Retinal pigment epithelial cell (primary cell): ENCODE measurements around the gene CPAMD8.

Experiments
- DNase-seq: peaks from one replicate; pipeline ENCODE4 v3.0.0-alpha.2; 2010; ENCODE audit warnings: low read depth
- H3K4me3 ChIP-seq: 2 replicates; pipeline ENCODE4 v1.5.1; 2011; ENCODE audit warnings: mild to moderate bottlenecking, low read length, control low read depth, moderate library complexity
- TF ChIP-seq, protein P1 (sequence below): conservative IDR thresholded peaks from 2 replicates; pipeline ENCODE4 v1.5.1; 2011; ENCODE audit warnings: low read depth, low read length, control low read depth, inconsistent platforms

The CPAMD8 gene

DNA sequence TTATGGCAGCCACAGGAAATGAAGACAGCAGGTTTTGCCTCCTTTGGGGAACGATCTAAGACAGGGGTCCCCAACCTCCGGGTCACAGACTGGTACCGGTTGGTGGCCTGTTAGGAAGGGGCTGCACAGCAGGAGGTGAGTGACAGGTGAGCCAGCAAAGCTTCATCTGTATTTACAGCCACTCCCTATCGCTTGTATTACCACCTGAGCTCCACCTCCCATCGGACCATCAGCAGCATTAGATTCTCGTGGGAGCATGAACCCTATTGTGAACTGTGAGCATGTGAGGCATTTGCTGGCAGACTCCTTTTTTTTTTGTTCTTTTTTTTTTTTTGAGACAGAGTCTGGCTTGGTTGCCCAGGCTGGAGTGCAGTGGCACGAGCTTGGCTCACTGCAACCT, 115.6 kb downstream of the CPAMD8 start:
- no peak for DNase-seq
- TF ChIP-seq, protein P1, sequence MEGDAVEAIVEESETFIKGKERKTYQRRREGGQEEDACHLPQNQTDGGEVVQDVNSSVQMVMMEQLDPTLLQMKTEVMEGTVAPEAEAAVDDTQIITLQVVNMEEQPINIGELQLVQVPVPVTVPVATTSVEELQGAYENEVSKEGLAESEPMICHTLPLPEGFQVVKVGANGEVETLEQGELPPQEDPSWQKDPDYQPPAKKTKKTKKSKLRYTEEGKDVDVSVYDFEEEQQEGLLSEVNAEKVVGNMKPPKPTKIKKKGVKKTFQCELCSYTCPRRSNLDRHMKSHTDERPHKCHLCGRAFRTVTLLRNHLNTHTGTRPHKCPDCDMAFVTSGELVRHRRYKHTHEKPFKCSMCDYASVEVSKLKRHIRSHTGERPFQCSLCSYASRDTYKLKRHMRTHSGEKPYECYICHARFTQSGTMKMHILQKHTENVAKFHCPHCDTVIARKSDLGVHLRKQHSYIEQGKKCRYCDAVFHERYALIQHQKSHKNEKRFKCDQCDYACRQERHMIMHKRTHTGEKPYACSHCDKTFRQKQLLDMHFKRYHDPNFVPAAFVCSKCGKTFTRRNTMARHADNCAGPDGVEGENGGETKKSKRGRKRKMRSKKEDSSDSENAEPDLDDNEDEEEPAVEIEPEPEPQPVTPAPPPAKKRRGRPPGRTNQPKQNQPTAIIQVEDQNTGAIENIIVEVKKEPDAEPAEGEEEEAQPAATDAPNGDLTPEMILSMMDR = no peak
- H3K4me3 ChIP-seq = no peak overlapping the region

DNA sequence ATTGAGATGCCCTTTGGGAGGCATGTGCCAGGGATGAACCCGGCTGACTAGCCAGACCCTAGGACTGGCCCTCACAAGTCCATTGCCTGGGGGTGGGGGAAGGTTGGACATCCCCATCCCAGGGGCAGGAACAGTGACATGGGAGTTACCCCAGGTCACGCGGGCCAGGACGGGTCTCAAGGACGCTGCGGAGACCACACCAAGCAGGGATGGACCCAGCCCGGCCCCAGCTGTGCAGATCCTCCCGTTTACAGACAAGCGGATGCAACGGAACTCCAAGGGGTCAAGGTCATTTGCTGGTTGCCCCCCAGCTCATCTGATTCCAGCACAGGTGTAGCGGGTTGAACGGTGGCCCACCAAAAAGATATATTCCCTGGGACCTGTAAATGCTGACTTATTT, 117.9 kb downstream of the CPAMD8 start:
- DNase-seq = no peak
- no peak overlapping the region for H3K4me3 ChIP-seq
- TF ChIP-seq, protein P1 = no peak

DNA sequence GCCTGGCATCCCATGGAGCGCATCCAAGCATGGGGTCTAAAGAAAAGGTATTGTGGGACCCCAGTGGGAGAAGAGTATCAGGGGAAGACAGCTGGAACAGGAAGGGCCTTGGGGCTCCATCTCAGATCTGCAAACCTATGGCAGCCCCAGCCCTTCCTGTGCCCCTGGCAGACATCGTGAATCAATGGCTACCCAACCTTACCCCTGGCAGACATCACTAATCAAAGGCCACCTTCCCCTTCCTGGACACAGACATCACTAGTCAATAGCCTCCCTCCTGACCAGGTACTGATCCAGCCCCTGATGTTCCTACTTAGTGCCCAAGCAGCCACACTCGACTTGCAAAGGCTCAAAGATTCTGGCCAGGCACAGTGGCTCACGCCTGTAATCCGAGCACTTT, 122.0 kb downstream of the CPAMD8 start:
- TF ChIP-seq, protein P1 = no peak
- H3K4me3 ChIP-seq = no peak overlapping the region
- no peak for DNase-seq

DNA sequence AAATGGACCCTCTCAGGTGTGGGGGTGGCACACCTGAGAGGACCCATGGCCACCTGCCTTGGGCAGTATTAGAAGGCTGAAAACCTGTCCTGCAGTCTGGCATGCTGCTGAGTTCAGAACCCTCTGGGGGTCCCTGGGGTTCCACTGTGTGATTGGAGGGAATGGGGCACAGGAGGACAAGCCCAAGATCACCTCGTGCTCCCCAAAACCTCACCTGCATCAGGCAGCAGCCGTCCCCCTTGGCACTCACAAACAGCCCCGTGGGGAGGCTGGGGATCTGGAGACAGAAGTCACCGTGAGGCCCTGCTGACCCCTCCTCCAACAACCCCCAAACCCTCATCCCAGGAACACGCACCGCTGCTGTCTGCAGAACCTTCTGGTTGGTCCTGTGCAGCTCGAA, 123.3 kb downstream of the CPAMD8 start:
- DNase-seq = no peak
- TF ChIP-seq, protein P1 = no peak
- no peak overlapping the region for H3K4me3 ChIP-seq

DNA sequence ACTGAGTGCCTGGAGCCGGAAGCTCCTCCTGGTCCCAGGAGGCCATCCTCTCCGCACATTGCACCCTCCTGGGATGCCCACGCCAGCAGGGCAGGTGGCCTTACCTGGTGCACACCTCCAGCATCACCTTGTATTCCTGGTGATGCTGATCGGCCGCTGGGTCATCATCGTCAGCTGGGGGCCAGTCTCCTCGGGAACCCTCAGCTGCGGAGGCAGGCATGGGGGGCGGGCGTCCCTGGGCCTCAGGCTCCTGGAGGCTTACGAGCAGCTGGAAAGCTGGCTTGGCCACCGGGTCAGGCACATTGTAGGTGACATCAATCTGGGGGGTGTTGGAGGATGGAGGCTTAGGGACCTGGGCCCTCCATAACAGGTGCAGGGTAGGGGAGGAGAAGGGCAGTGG, 124.1 kb downstream of the CPAMD8 start:
- no peak overlapping the region for H3K4me3 ChIP-seq
- TF ChIP-seq, protein P1 = no peak
- DNase-seq = no peak

DNA sequence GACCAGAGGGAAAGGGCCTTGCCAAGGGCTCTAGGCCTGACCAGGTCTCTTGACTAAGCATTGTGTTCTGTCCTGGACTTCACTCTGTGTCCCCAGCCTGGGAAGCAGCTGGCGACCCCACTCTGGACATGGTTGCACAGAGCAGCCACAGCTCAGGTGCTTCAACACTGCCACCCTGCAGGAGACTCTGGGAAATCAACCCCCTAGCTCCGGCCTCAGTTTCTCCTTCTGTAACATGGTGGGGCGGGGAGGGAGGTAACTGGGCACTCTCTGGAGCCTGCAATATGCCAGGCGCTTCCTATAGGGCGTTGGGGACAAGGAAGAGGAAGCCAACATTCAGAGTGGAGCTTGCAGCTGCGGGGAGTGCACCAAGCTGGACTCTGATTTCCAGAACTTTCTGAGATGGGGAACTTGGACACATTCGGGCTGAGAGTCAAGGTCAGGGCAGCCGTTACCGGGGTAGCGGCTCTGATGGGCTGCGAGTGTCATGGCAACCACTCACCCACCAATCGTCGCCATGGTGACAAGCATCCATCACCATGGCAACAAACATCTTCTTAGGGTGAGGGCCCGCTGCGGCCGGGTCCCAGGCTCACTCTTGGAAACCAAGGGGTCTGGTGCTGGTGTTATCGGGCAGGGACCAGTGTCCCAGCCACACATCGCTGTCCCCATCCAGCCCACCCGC, 125.0 kb downstream of the CPAMD8 start:
- DNase-seq = no peak
- TF ChIP-seq, protein P1 = no peak
- no peak overlapping the region for H3K4me3 ChIP-seq

DNA sequence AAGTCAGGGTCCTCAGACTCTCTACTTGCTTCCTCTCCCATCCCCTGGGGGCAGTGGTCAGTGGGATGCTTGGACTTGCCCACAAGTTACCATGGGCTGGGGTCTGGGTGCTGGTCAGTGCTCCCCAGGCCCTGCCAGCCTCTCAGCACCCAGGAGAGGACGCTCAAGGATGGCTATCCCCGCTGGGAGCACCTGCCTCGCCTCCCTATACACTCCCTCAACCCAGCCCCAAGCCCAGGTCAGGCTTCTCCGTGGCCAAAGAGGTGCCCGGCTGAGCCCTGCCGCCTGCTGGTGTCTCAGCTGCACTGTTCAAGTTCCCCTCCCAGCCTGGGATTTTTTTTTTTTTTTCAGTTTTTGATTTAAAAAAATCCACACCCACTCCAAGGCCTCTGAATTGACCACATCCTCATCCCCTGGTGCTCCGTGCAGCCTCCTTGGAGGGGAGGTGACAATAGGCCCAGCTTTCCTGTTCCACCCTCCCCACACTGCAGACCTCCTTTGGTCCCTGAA, 127.0 kb downstream of the CPAMD8 start:
- TF ChIP-seq, protein P1 = peak; percentile 41
- no peak for DNase-seq
- no peak overlapping the region for H3K4me3 ChIP-seq
